ENCODE data around the gene E2F7.
"Not testable (repeated sequence)": the region's sequence is repeated elsewhere in the genome, so short reads cannot be mapped to it uniquely, and the experiment has no call there.

Gene E2F7

GRCh38 chr12:77065361-77066204 is at the start of gene E2F7:
Gene E2F7 (minus strand): TSS chr12:77065569. CDS start chr12:77064635, 934 bp downstream.
- DNase-seq: peak; percentile 96

GRCh38 chr12:77113971-77114370 is 48.6 kb upstream of the E2F7 start:
- DNase-seq: no peak

GRCh38 chr12:77108707-77109106 is 43.3 kb upstream of the E2F7 start:
- DNase-seq: no peak

- DNase-seq: no peak
Measured at GRCh38 chr12:77107121-77107520, 41.8 kb upstream of the E2F7 start.

- DNase-seq: no peak
Measured at GRCh38 chr12:77104792-77105191, 39.4 kb upstream of the E2F7 start.

GRCh38 chr12:77104286-77104685 is 38.9 kb upstream of the E2F7 start:
- DNase-seq: no peak

- no peak for DNase-seq
Measured at GRCh38 chr12:77102691-77103090, 37.3 kb upstream of the E2F7 start.

- DNase-seq: no peak
Measured at GRCh38 chr12:77102123-77102522, 36.8 kb upstream of the E2F7 start.

GRCh38 chr12:77099799-77100198 is 34.4 kb upstream of the E2F7 start:
- DNase-seq: no peak

GRCh38 chr12:77097846-77098245 is 32.5 kb upstream of the E2F7 start:
- DNase-seq: no peak

- DNase-seq: not testable (repeated sequence)
Measured at GRCh38 chr12:77092227-77092626, 26.9 kb upstream of the E2F7 start.

GRCh38 chr12:77089686-77090220 is 24.4 kb upstream of the E2F7 start:
- no peak for DNase-seq

- no peak for DNase-seq
Measured at GRCh38 chr12:77087427-77087826, 22.1 kb upstream of the E2F7 start.

- no peak for DNase-seq
Measured at GRCh38 chr12:77082021-77082420, 16.7 kb upstream of the E2F7 start.

- no peak for DNase-seq
Measured at GRCh38 chr12:77079631-77080030, 14.3 kb upstream of the E2F7 start.

- DNase-seq: no peak
Measured at GRCh38 chr12:77078231-77078630, 12.9 kb upstream of the E2F7 start.

GRCh38 chr12:77076886-77077285 is 11.5 kb upstream of the E2F7 start:
- no peak for DNase-seq

GRCh38 chr12:77073894-77074293 is 8.5 kb upstream of the E2F7 start:
- DNase-seq: not testable (repeated sequence)

GRCh38 chr12:77072833-77073495 is 7.6 kb upstream of the E2F7 start:
- DNase-seq: no peak

- no peak for DNase-seq
Measured at GRCh38 chr12:77070800-77071449, 5.6 kb upstream of the E2F7 start.

GRCh38 chr12:77070382-77070781 is 5.0 kb upstream of the E2F7 start:
- DNase-seq: no peak

- no peak for DNase-seq
Measured at GRCh38 chr12:77064896-77065360, 441 bp downstream of the E2F7 start.

- no peak for DNase-seq
Measured at GRCh38 chr12:77062846-77063461, 2.4 kb downstream of the E2F7 start.
